Heart left ventricle (tissue), 16 donors: Measurements from ENCODE around the gene PANX2. TPM values are rescaled to one million over a fixed set of nuclear protein-coding genes. Genes with fewer than 3 reads are reported as not detected.
A peak's percentile ranks its signal among the peaks of the same experiment; 100 is the strongest.

ENCODE experiments used
- ATAC-seq, 4 donors: fragments of 200-7000 bp; cut with Tn5 transposase; one replicate each; pipeline ENCODE4 v1.9.1; 2020 to 2022; ENCODE audit warnings: moderate library complexity in 4 of 4, mild to moderate bottlenecking in 3 of 4, moderate number of reproducible peaks in 1 of 4
- DNase-seq, 5 donors: peaks; one replicate each; pipeline ENCODE4 v3.0.0-alpha.2; 2020
- H3K27ac ChIP-seq, 12 donors: fragments of 200-600 bp; sonication (generic) in 4 of 12; one replicate each; pipeline versions ENCODE4 v1.5.0 to v1.8.0; 2016 to 2022; ENCODE audit warnings: mild to moderate bottlenecking in 2 of 12
- H3K27me3 ChIP-seq, 9 donors: fragments of 200-600 bp; sonication (generic) in 2 of 9; one replicate each; pipeline versions ENCODE4 v1.5.1 to v1.8.0; 2016 to 2022; ENCODE audit warnings: mild to moderate bottlenecking in 3 of 9
- H3K36me3 ChIP-seq, 9 donors: fragments of 200-600 bp; sonication (generic) in 2 of 9; one replicate each; pipeline versions ENCODE4 v1.5.0 to v1.8.0; 2018 to 2022; ENCODE audit warnings: mild to moderate bottlenecking in 2 of 9
- H3K4me1 ChIP-seq, 12 donors: fragments of 200-600 bp; sonication (generic) in 4 of 12; one replicate each; pipeline versions ENCODE4 v1.5.0 to v1.8.0; 2016 to 2022; ENCODE audit warnings: mild to moderate bottlenecking in 3 of 12
- H3K4me3 ChIP-seq, 12 donors: fragments of 200-600 bp; sonication (generic) in 4 of 12; one replicate each; pipeline versions ENCODE4 v1.5.0 to v1.8.0; 2017 to 2022; ENCODE audit warnings: mild to moderate bottlenecking in 9 of 12, moderate library complexity in 4 of 12
- H3K9me3 ChIP-seq, 12 donors: fragments of 200-600 bp; sonication (generic) in 4 of 12; one replicate each; pipeline versions ENCODE4 v1.5.0 to v1.8.0; 2016 to 2022; ENCODE audit warnings: mild to moderate bottlenecking in 1 of 12
- CTCF ChIP-seq, 12 donors: fragments of 200-600 bp; sonication (generic) in 4 of 12; IDR thresholded peaks; one replicate each; pipeline versions ENCODE4 v1.5.0 to v1.8.0; 2018 to 2022; ENCODE audit warnings: antibody characterized with exemption in 12 of 12, mild to moderate bottlenecking in 5 of 12
- POLR2A ChIP-seq, 2 donors: fragments of 450-650 bp; IDR thresholded peaks; one replicate each; pipeline ENCODE4 v1.6.1; 2017; ENCODE audit warnings: antibody characterized with exemption in 2 of 2, mild to moderate bottlenecking in 2 of 2, moderate library complexity in 2 of 2
- WGBS, 4 donors: extraction: QIAGEN DNeasy Blood & Tissue Kit in 2 of 4; methylation state at CpG; one replicate each; pipeline versions ENCODE4 v1.1.5 to v1.1.7; 2013 to 2018; 5-methylcytosine and 5-hydroxymethylcytosine counted together
- intact Hi-C, 10 donors: fragments of 100-400 bp; cut with DNase I; formaldehyde crosslinking; loops; one replicate each; pipeline versions ENCODE4 v1.11.1 to v1.14.2; 2022
- polyA plus RNA-seq, 2 donors: library from polyadenylated mRNA; stranded (reverse); fragments of 200-250 nt; gene quantifications; one replicate each; pipeline ENCODE4 v1.2.3, GENCODE V29; 2013
- total RNA-seq, 9 donors: library from RNA; depleted of rRNA in 2 of 9; stranded (reverse); fragments of >200 nt in 2 of 9; fragmentation: NEBNext Ultra II Directional in 3 of 9; extraction: Animal tissue kit (Norgen Biotek cat#: 25700) in 3 of 9; gene quantifications; one replicate each; pipeline versions ENCODE4 v1.1.0 to v1.2.4, GENCODE V29; 2016 to 2023
- donor health status: ischemic (EF 13 %, LVEDD 7.1; RV severe dilation, severe dysfunction).
- donor health status: healthy with polysubstance abuse.
- donor health status: DM: no; HTN: yes; CAD: no.
- donor health status: DM: no; HTN: no; CAD: no.
- donor health status: ischemic (EF 25% LVEDD 6.9; RV normal size, moderate dysfunction).
- donor health status: ischemic (EF 25% LVEDD 5.7; RV mildly dilated, moderate dysfunction).
- donor health status: healthy.
- donor health status: DM: yes; HTN: yes; CAD: no.
- donor health status: ischemic (EF 35%, LVEDD 5.7; RV mildly dilated, moderate dysfunction).
- donor health status: nonischemic (EF 11% LVEDD 7.7; RV severe dilation, severe dysfunction).
- donor health status: DM: yes; HTN: yes; CAD: no.
- donor health status: PGD.
- donor health status: ischemic (EF 29% LVEDD 5.4; RV normal size, mild dysfunction).
- donor health status: nonischemic (EF 23%, LVEDD 6.1; RV moderate dilation, normal function).

The PANX2 gene
- total and polyA plus RNA-seq, 11 donors, result 0.08 to 0.77 (median 0.33) TPM; not detected in 5

GRCh38 chr22:50186761-50187523 lies 16.4 kb downstream of the PANX2 start:
- intact Hi-C loops, result loop anchor here in 2 of 10 donors (10.0 kb wide), 2 partner anchors 252 to 262 kb away; no protein-coding TSS in a partner anchor
- TF ChIP-seq POLR2A (IDR thresholded peaks at IDR 0.05) (no peak), CTCF (IDR thresholded peaks at IDR 0.05) (no peak)
- Histone ChIP-seq H3K9me3 (no peaks in the 10 kb centered on the region), H3K4me1 (peaks cover 8 to 78% (median 57%) of the 10 kb centered on the region in 12 donors), H3K27ac (peak overlapping the region in 11 of 12 donors; percentile 44 to 81 (median 66)), H3K36me3 (no peaks in the 10 kb centered on the region), H3K27me3 (no peaks in the 10 kb centered on the region), H3K4me3 (peak overlapping the region; percentile 47 to 80 (median 68))
- 42 to 59% (median 53%) methylated on average over 16 to 26 of the region's 26 CpGs for WGBS, 4 donors
- no peak for ATAC-seq
- DNase-seq, result peak in 2 of 5 donors; percentile 29 to 62

GRCh38 chr22:50188356-50188755 lies 17.8 kb downstream of the PANX2 start:
- no peak overlapping the region for H3K4me3 ChIP-seq
- intact Hi-C loops, result loop anchor here in 2 of 10 donors (10.0 kb wide), 2 partner anchors 254 to 264 kb away; no protein-coding TSS in a partner anchor
- ATAC-seq, result no peak
- peak overlapping the region in 1 of 12 donors; percentile 94 for H3K27ac ChIP-seq
- WGBS, 4 donors, result 93 to 98% (median 96%) methylated on average over 11 of the region's 11 CpGs
- peaks cover 0 to 5% (median 0%) of the 10 kb centered on the region in 9 donors for H3K36me3 ChIP-seq
- H3K27me3 ChIP-seq, result no peaks in the 10 kb centered on the region
- TF ChIP-seq CTCF (IDR thresholded peaks at IDR 0.05), result no peak
- TF ChIP-seq POLR2A (IDR thresholded peaks at IDR 0.05), result no peak
- H3K4me1 ChIP-seq, result peaks cover 8 to 89% (median 57%) of the 10 kb centered on the region in 12 donors
- peak in 3 of 5 donors; percentile 21 to 37 (median 25) for DNase-seq
- no peaks in the 10 kb centered on the region for H3K9me3 ChIP-seq

GRCh38 chr22:50189184-50189848 lies 18.8 kb downstream of the PANX2 start:
- peaks cover 0 to 14% (median 7%) of the 10 kb centered on the region in 9 donors for H3K36me3 ChIP-seq
- H3K9me3 ChIP-seq, result no peaks in the 10 kb centered on the region
- H3K27me3 ChIP-seq, result no peaks in the 10 kb centered on the region
- peak overlapping the region in 2 of 12 donors; percentile 55 to 61 for H3K4me3 ChIP-seq
- H3K4me1 ChIP-seq, result peaks cover 8 to 80% (median 49%) of the 10 kb centered on the region in 12 donors
- intact Hi-C loops, result loop anchor here in 2 of 10 donors (10.0 kb wide), 2 partner anchors 255 to 265 kb away; no protein-coding TSS in a partner anchor
- ATAC-seq (no peak), DNase-seq (peak in 4 of 5 donors; percentile 32 to 71 (median 52))
- 56 to 72% (median 63%) methylated on average over 16 to 20 of the region's 20 CpGs for WGBS, 4 donors
- TF ChIP-seq POLR2A (IDR thresholded peaks at IDR 0.05) (no peak), CTCF (IDR thresholded peaks at IDR 0.05) (no peak)
- peak overlapping the region in 11 of 12 donors; percentile 51 to 94 (median 80) for H3K27ac ChIP-seq

DNA sequence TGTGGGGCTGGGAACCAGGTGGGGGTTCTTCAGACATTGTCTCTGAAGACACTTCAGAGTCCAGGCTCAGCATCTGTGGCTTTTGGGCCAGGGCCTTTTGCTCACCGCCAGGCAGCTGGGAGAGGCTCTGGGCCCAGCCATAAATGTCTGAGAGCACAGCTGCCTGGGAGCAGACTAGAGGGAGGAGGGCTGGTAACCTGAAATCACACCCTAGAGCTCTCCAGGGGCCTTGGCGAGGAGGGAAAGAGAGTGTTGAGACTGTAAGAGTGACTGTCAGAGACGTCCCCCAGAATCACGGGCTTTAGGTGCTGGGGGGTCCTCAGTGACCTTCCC lies 19.3 kb downstream of the PANX2 start:
- intact Hi-C loops, result loop anchor here in 2 of 10 donors (10.0 kb wide), 2 partner anchors 255 to 265 kb away; no protein-coding TSS in a partner anchor
- H3K27ac ChIP-seq, result peak overlapping the region in 11 of 12 donors; percentile 51 to 94 (median 80)
- 8 to 28% (median 17%) methylated on average over 3 to 4 of the region's 4 CpGs for WGBS, 4 donors
- H3K4me1 ChIP-seq, result peaks cover 8 to 76% (median 45%) of the 10 kb centered on the region in 12 donors
- DNase-seq (peak in 1 of 5 donors; percentile 35), ATAC-seq (peak; percentile 11 to 31 (median 22))
- peaks cover 0 to 19% (median 12%) of the 10 kb centered on the region in 9 donors for H3K36me3 ChIP-seq
- peak overlapping the region in 11 of 12 donors; percentile 31 to 61 (median 53) for H3K4me3 ChIP-seq
- TF ChIP-seq CTCF (IDR thresholded peaks at IDR 0.05) (no peak), POLR2A (IDR thresholded peaks at IDR 0.05) (no peak)
- H3K9me3 ChIP-seq, result no peaks in the 10 kb centered on the region
- no peaks in the 10 kb centered on the region for H3K27me3 ChIP-seq
